Amniotic epithelial cell (primary cell): Measurements from ENCODE around the gene BFSP2.

Experiments used
- DNase-seq: peaks from one replicate; pipeline ENCODE4 v3.0.0-alpha.2; 2010; ENCODE audit warnings: low read depth

BFSP2 gene

DNA sequence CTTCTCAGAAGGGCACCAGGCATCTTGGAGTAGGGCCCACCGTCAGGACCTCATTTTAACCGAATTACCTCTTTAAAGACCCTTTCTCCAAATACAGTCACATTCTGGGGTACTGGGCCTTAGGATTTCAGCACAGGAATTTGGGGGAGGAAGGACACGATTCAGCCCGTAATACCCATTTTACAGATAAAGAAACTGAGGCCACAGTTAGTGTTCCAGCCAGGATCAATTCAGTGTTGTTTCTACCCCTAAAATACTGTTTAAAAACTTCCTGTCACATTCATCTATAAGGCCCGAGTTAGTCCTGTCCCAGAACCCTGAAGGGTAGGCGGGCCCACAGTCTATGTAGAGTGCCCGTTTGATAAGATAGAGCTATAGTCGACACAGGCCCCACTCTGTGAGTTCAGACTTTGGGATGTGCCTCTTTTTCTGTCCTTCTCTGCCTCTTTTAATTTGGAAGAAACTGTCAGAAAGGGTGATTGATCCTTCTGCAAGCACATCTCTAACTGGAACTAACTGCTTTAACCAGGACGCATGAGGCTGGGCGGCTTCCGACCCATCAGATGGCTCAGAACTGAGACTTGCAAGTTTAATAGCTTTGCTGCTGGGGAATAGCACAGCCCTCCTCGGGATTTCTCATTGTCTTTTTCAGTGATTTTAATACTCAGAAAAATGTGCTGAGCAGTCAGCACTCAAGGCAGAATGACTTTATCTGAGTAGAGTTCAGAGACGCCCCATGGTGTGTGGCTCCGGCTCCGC lies 19.5 kb downstream of the BFSP2 start:
- DNase-seq: no peak

DNA sequence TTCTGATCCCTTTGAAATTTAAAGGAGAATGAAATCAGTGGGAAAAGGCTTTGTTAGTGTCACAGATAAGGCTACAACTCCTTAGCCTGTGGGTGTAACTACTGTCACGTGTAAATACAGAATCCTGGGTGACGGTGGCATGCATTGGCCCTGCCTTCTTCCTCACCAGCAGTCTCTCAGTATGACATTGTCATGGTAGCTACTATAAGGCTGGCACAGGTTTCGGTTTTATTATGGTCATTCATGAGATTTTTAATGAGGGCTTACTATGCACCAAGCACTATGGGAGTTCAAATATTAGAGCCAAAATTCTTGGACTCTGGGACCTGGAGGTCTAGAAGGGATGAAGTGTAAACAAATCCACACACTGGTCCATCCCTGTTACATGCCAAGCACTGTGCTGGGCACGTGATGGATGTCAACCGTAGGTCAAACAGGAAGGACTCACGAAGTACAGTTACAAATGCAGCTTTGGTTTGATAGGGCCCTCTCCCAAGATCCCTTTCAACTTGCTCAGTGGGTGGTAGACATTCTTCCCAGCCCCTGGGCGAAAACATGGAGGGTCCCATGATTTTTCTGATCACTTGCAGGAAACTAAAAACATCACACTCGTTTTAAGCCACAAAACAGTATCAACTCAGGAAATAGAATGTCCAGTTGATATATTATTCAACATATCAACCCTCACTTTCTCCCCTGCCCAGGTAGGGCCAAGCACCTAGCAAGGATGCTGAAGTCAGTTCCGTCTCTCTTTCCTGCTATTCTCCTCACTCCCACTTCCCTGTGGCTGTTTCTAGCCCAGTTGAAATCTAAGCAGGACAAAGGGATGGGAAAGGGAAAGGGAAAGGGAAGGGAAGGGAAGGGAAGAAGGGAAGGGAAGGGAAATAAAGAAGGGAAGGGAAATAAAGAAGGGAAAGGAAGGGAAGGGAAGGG lies 25.3 kb downstream of the BFSP2 start:
- no peak for DNase-seq

GRCh38 chr3:133425898-133426297 lies 26.0 kb downstream of the BFSP2 start:
- no peak for DNase-seq

GRCh38 chr3:133426721-133427120 lies 26.9 kb downstream of the BFSP2 start:
- DNase-seq: peak; percentile 74

GRCh38 chr3:133428552-133428951 lies 28.7 kb downstream of the BFSP2 start:
- no peak for DNase-seq

GRCh38 chr3:133429063-133429462 lies 29.2 kb downstream of the BFSP2 start:
- no peak for DNase-seq

GRCh38 chr3:133439563-133439962 lies 39.7 kb downstream of the BFSP2 start:
- DNase-seq: no peak

GRCh38 chr3:133440652-133441051 lies 40.8 kb downstream of the BFSP2 start:
- no peak for DNase-seq

DNA sequence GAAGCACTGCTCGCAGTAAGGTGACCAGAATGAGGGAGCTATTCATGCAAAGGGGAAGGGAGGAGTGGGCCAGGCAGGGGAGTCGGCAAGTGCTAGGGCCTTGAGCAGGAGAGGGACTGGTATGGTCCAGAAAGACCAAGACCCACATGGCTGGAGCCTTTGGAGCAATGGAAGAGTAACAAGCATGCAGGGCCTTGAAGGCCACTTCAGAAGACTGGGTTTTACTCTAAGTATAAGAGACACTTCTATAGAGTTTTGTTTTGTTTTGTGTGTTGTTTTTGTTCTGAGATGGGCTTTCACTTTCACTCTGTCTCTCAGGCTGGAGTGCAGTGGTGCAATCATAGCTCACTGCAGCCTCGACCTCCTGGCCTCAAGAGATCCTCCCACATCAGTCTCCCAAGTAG lies 42.0 kb downstream of the BFSP2 start:
- DNase-seq: peak; percentile 32

- no peak for DNase-seq
Measured at GRCh38 chr3:133442518-133442917, 42.7 kb downstream of the BFSP2 start.

GRCh38 chr3:133443649-133444422 lies 44.0 kb downstream of the BFSP2 start:
- DNase-seq: peak; percentile 58

GRCh38 chr3:133444423-133444774 lies 44.5 kb downstream of the BFSP2 start:
- no peak for DNase-seq

DNA sequence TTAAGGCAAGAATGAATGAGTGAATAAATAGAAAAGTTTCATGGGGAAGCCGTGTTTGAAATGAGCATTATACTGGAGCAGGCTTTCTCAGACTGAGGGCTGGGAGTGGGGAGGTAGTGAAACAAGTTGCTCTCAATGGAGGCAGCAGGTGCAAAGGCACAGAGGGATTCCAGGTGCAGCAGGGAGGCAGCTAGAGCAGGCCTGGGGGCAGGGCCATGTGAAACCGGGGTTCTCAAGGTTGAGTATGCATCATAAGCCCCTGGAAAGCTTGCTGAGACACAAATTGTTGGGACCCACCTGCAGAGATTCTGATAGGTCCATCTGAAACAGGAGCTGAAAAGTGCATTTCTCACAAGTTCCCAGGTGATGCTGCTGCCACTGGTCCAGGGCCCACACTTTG lies 45.3 kb downstream of the BFSP2 start:
- DNase-seq: no peak

DNA sequence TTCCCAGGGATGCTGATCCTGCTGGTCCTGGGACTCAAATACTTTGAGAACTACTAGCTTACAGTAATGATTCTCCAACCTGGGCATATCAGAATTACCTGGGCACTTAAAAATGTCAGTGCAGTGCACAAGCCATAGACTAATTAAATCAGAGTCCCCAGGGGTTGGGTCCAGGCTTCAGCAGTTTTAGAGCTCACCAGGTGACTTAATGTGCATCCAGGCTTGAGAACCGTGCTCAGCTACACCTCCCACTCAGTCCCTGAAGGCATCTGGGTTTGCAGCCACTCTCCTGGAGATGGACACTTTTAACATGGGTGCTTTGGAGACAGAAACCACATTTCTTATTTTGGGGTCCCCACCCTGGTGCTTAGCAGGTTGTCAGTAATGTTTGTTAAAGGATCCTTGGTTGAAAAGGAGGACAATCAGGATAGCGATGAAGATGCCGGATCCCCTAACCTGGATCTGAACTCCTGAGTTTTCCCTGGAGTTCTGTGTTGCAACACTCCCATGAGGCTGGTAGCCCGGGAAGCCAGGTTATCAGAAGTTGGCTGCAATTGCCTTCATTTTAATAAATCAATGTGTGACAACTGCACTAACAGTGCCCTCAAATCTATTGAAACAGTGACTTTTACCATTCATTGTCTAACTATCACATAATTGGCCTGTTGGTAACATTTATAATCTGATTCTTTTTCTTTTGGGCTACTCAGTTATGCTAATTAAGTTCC lies 48.1 kb downstream of the BFSP2 start:
- DNase-seq: no peak

- DNase-seq: no peak
Measured at GRCh38 chr3:133448478-133449122, 48.7 kb downstream of the BFSP2 start.

DNA sequence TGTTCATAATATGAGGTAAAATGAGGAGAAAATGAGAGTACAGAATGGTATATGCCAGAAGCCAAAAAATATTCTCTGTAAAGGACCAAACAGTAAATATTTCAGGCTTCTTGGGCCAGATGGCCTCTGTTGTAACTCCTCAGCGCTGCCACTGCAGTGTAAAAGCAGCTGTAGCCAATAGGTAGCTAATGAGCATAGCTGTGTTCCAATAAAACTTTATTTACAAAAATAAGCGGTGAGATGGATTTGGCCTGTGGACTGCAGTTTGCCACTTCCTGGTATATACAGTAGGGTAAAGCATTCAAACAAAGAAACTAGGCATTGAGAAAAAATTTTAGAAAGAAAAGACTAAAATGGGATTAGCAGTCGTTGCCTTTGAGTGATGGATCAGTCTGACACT lies 51.5 kb downstream of the BFSP2 start:
- no peak for DNase-seq

GRCh38 chr3:133452641-133453319 lies 52.9 kb downstream of the BFSP2 start:
- no peak for DNase-seq

DNA sequence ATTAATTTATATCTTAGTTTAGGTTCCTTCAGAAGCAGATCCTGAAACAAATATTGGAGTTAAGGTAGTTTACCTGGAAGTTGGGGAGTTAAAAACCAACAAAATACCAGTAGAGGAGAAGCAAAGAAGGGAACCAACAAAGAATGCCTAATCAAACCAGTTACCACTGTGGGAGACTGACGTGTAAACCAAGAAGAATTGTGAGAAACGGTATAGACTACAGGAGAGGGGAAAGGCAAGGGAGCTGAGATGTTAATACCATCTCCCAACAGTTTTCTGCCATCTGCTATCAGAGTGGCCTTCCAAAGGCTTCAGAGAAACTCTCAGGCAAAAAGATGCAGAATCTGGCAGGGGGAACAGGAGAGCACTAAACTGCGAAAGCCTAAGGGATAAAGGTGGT lies 53.5 kb downstream of the BFSP2 start:
- DNase-seq: no peak

GRCh38 chr3:133455281-133455680 lies 55.4 kb downstream of the BFSP2 start:
- DNase-seq: no peak

DNA sequence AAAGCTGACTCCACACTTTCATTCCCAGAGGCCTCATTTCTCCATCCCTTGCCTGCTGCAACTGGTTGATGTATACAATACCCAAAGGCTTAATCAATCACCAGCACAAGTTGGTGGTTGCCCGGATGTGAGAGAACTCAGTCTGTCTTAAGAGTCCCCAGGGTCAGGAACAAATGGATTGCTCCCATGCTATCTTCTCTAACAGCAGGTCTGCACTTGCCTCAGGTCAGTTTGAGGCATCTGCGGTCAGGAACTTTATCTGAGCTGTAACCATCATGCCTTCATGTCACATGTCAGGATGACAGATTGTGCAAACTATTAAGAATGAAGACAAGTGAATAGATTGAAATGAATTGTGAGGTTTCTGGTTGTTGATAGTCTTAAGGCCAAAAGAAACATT lies 56.1 kb downstream of the BFSP2 start:
- DNase-seq: no peak

DNA sequence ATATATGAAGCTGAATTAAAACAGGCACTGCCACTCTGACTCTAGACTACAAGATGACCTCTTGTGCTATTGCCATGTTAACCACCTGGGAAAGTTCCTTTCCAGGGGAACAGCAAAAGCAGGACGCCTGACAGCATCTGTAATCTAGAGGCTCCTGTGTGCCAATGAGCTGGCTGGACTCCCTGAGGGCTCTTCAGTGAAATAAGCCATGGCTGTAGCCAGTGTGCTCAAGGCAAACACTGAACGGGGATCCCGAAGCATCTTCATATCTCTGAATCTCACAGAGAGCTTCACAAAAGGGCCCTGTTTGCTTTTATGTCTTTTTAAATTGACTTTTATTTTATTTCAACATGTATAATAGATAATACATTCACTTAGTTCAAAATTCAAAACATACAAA lies 57.2 kb downstream of the BFSP2 start:
- no peak for DNase-seq
